GM19438 (cell line): ENCODE data around the gene ARHGEF10L.

Experiments used
- ATAC-seq: cut with Tn5 transposase; IDR thresholded peaks from one replicate; pipeline ENCODE4 v1.9.1; 2021; ENCODE audit warnings: low read depth; ENCODE audit not compliant: unreplicated experiment

Gene ARHGEF10L

DNA sequence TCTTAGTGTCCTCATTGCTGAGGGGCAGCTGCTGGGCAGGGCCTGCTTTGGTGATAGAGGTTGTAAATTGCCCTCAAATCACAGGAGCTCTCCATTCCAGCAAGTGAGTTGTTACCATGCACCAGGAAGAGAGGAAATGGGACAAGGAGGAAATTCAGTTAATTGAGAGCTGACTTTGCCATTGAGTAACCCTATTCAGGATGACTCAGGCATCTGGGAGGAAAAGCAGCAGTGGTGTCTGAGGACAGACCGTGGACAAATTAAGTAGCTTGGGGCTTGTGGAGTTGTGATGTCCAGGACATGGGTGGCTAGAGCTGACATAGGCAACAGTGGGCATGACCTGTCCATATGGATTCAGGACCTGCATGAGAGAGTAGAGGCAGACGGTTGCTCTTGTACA is 5.9 kb downstream of the ARHGEF10L start:
- ATAC-seq = no peak

DNA sequence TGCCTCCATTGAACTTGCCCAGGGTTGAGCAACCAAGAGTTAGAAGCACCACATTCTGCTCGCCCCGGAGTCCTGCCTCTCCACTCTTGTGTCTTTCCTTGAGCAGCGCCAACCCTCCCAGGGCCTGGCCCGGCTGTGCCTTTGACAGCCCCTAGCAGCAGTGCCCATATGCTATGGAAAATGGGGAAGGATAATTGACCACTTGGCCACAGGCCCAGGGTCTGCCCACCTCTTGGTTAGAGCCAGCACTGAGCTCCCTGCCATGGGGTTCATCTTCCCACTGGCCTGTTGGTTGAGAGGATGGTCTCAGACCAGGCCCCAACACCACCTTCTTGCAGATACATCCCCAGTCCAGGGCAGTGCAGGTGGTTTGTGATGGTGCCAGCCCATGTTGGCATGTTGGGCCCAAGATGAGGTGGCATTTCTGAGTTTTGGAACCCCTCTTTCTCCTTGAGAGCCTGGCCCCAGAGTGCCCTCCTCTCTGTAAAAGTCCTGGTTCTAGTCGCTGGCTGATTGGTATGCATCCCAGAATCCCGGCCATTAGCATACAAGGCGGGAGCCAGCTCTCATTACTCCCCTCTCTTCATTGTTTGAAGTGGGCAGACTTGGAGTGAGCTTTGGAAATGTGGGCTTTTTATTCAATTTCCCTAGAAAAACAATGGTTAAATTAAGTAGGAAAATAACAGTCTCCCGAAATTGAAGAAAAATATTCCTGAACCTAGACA is 7.6 kb downstream of the ARHGEF10L start:
- ATAC-seq = no peak

DNA sequence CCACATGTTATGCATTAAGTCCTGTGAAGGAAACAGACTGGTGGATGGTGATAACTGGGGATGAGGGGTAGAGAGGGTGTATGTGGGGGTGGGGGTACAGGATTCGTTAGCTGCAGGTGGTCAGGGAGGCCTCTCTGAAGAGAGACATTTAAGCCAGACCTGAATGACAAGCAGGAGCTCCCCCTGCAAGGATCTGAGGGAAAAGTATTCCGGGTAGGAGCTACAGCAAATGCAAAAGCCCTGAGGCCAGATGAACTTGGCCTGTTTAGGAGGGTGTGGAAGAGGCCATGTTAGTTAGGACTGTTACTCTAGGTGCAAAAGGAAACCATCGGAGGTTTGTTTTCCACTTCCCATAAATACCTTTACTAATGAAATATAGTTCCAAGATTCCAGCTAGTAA is 9.9 kb downstream of the ARHGEF10L start:
- no peak for ATAC-seq

DNA sequence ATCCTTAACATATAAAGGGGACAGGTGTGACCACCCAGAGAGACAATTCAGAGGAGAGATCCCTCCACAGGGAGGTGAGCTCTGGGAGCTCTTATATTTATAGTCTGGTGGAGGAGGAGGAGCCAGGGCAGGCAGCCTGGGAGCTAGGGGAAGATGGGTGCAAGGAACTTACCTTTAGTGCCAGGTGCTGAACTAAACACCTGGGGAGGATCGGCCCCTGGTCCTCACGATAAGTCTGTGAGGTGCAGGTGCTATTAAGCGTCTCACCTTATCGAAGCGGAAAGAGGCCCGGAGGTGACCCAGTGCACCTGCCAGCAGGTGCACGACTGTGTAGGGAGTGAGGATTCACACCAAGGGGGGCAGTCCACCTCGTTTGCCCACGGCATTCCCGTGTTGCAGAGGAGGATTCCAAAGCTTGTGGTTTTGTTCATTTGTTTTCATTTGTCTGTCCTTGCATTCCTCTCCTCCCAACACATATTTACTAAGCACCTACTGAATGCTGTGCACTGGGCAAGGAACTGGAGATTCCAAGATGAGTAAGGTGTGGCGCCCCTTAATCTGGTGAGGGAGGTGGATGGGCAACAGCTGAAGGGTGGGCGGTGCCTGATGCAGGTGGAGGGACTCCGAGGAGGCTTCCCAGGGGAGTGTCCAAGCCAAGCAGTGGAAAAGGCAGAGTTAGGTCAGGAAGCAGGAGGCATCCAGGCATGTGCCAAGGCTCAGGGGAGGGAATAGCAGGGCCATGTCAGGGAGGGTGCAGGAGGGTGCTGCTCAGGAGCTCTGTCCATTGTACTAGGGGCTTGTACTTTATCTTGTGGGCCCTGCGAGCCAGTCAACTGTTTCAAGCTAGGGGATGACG is 11.5 kb downstream of the ARHGEF10L start:
- ATAC-seq = no peak

DNA sequence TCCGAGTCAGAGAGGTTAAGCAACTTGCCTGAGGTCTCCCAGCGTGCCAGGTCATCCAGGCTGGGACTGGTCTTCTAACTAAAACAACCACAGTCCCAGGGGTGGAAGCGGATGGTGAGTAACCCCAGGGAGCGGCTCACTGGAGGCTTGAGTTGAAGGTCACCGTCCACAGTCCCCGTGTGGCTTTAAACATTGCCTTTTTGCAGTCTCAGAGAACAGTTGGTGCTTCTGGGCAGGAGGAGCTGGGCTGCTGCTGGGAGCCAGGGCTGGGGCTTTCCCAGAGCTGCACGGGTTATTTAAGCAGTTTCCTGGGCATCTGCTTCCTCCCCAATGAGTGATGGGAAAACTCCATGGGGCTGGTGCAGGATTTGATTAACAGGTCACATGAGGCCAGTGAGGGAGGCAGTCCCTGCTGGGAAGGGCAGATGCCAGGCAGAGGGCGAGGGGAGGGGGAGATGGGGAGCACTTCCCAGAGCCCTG is 12.3 kb downstream of the ARHGEF10L start:
- ATAC-seq = no peak

DNA sequence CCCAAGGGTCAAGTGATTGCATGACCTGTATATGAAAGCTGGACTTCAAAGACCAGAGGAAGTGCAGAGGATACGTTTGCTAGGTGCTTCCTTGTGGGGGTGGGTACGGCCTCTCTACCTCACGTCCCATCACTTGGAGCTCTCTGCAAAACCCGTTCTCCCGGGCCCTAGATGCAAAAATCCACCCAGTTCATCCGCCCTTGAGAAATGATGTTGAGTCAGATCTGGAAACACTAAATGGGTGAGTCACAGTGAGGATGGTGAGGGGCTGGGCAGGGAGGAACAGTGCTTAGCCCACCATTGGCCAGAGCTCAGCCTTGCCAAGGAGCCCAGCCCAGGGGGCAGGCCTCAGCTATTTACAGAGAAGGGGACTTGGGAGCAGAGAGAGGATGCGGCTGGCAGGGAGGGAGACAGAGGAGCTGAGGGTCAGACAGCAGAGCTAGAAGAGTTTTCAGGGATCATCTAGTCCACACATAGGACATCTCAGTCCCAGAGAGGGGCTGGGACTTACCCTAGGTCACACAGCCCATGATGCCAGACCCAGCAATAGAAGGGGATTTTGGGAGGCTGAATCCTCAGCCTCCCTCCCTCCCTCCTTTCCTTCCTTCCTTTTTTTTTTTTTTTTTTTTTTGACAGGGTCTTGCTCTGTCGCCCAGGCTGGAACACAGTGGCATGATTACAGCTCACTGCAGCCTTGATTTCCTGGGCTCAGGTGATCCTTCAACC is 14.6 kb downstream of the ARHGEF10L start:
- ATAC-seq = no peak

DNA sequence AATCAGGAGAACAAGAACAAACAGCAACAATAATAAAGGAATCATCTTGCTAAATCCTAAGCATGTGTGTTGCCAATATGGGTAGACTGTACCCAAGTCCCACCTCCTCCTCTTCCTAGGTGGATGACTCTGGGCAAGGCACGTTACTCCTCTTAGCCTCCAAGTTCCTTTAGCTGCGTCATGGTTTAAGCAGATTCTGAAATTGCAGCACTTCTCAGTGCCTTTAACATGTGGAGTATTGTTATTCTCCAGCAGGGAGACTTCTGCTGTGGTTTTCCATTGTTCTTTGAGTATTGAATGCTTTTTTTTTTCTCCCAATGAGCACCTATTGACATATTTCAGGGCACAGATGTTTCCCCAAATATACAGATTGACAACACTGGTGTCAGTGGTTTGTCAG is 15.5 kb downstream of the ARHGEF10L start:
- no peak for ATAC-seq

DNA sequence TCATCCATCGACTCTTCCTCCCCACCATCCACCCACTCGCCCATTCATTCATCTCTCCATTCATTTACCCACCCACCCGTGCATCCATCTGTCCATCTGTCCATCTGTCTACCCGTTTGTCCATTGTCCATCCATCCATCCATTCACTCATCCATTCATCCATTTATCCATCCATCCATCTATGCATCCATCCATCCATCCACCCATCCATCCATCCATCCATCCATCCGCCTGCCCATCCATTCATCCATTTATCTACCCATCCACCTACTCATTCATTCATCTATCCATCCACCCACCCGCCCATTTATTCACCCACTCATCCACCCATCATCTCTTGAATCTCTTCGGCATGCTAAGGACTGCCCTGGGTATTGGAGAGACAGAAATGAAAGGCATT is 18.5 kb downstream of the ARHGEF10L start:
- ATAC-seq = no peak

DNA sequence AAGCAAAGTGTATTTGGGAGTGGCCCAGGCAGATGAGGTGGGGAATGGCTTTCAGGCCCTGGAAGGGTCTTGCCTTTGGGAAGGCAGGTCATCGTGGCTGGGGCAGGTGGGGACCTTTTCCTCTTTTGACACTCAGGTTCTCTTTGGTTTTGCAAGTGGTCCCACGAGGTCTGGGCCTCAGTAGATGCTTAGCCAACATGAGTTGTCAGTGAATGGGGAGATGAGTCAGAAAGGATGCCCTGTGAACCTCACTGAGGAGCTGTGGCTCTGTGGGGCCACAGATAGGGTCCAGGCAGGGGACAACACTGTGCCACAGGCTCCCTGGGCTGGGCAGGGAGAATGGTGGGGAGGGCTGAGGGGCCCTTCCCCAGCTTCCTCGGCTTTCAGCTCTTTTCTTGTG is 19.0 kb downstream of the ARHGEF10L start:
- ATAC-seq = no peak

DNA sequence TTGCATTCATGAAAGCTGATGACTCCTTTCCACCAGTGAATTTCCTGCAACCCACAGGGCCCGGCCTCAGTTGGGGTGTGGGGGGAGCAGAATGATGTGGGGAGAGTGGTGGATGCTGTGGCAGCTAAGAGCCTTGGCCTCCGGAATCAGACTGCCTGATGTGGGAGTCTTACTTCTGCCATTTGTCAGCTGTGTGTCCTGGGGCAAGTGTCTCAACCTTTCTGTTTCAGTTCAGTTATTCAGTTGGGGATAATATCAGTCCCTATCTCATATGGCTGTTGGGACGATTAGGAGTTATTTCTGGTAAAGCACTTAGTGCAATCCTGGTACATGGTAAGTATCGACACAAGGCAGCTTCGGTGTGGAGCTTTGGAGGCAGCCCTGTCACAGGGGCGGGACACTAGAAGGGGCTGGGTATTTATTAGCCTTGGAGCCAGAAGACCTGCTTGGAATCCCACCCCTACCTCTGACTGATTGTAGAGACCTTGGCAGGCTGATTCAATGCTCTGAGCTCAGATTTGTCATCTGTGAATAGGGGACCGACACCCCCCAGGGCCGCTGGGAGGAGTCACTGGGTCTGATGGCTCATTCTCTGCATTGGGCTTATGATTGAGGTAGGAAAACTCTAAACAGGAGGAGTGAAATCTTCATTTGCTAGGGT is 19.6 kb downstream of the ARHGEF10L start:
- ATAC-seq = no peak

DNA sequence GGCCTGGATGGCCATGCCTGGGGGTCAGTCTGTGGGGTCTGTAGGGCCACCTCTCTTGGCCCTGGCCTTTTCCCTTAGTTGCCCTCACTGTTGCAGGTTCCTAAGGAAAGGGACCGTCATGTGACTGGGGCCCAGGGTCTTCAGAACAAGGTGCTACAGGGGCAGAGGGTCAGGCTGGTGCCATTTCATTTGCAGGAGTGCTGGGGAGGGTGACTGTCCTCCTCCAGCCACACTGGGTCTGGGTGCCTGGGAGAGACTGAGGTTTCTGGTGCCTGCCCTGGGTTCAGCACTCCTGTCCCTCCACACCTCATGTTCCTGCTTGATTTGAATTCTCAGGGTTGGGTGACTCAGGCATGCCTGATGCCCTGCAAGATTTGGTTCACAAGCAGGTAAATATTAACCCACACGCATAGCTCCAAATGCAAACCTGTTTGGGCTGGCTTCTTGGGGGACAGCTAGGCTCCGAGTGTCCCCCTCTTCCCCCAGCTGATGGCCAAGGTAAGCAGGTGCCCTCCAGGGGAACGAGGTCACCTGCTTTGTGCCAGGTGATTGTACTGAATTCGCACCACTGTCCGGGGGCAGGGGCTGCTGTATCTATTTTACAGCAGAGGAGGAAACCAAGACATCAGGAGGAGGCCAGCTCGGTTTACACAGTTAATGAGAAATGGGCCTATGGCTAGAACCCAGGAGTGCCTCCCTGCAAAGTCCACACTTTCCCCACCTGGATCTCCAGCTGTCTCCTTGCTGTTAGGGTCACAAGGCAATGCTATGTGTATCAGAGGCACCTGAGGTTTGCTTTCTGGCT is 20.3 kb downstream of the ARHGEF10L start:
- no peak for ATAC-seq

DNA sequence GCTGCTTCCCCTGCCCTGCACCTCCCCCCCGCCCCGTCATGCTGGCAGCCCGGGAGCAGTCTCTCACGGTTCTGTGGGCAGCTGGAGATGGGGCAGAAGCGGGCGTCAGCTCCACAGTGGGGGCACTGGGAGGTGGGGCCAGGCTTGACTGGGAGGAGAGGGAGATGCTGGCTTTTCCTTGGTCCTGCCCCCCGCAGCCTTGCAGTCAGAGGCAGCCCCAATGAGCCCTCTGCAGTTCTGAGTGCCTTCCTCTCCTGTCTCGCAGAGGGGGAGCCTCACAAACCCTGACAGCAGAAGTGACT is 21.7 kb downstream of the ARHGEF10L start:
- ATAC-seq = no peak

DNA sequence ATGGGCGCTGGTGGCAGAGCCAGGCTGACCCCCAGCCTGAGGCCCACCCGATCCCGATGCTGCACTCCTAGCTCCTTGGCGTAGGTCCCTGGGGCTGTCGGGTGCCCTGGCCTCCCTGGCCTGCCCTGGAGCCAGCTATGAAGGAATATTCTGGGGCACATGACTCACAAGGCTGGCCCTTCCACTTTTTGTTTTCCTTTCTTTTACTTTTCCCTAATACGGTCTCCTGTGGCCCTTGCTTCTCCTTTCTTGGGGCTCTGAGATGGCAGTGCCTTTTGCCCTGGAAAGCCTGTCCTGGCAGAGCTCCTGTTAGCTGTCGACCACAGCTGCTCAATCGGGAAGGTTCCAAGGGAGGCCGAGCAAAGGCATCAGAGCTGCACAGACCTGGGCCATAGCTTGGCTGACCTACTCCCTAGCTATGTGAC is 22.1 kb downstream of the ARHGEF10L start:
- ATAC-seq = no peak

DNA sequence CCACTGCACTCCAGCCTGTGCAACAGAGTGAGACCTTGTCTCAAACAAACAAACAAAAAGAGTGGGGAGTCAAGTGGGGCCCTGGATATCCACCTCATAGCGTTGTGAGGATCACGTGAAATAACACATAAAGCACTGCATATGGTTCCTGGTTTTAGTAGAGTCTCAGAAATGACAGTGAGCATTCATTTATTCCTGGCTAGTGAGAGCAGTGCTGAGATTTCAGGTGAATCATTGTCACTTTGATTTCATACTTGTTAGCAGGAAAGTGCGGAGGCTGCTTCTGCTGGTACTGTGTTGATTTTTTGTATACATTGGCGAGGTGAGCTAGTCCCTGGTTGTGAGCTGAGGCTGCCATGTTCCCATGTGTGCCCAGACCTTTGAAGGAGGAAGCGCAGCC is 22.9 kb downstream of the ARHGEF10L start:
- ATAC-seq = no peak

DNA sequence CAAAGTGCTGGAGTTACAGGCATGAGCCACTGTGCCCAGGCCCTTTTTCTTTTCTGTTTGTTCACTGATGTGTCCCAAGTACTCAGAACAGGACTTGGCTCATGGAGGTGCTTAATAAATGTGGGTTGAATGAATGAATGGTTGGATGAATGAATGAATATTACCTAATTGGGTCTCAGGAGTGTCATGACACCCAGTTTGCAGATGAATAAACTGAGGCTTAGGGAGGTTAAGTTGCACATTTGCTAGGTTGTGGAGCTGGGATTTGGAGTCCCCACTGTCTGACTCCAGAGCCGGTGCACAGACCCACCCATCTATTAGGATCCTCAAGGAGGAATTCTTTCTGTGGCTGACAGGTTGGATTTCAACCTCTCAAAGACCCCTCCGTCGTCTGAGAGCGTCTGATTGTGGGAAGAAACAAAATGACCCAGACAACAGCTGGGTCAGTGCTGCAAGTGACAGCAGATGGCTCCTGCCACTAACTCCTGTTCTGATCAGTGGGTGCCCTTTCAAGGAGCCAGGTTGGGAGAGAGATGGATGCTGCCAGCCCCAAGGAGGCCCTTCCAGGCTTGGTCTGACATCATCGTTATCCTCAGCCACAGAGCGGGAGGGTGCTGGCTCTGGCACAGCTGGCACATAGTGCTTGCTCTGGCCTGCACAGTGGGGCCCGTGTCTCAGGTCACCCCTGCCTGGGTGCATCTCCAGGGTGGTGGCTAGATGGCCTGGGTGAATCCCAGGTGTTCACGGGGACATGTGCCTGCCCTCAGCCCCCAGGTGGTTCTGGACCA is 24.2 kb downstream of the ARHGEF10L start:
- no peak for ATAC-seq

DNA sequence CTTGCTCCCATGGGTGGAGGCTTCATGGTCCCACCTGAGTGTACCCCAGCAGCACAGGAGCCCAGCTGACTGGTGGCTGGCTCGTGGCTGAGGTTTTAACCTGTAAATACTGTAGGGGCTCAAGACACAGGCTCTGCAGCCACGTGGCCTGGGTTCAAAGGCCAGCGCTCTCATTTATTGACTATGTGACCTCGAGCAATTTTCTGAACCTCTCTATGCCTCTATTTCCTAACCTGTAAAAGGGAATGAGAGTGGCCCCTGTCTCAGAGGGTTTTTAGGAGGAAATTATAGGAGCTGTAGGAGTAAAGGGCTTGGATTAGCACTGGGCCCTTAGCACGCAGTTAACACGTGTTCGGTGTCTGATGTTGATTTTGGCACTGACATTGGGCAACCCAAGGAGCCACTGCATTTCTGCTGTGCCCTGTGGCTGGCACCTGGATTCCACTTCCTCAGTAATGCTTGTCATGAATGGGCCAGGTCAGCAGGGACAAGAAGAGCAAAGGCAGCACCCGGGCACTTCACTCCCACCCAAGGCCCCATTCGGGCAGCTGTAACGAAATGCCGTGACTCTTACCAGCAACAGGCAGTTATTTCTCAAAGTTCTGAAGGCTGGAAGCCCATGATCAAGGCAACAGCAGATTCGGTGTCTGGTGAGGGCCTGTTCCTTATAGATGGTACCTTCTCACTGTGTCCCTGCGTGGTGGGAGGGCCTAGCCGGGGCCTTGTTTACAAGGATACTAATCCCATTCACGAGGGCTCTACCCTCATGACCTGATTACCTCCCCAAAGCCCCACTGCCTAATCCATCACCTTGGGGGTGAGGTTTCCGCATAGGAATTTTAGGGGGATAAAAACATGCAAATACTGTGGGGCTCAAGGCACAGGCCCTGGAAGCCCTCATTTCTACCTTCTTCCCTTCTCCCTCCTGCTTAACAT is 25.2 kb downstream of the ARHGEF10L start:
- no peak for ATAC-seq

DNA sequence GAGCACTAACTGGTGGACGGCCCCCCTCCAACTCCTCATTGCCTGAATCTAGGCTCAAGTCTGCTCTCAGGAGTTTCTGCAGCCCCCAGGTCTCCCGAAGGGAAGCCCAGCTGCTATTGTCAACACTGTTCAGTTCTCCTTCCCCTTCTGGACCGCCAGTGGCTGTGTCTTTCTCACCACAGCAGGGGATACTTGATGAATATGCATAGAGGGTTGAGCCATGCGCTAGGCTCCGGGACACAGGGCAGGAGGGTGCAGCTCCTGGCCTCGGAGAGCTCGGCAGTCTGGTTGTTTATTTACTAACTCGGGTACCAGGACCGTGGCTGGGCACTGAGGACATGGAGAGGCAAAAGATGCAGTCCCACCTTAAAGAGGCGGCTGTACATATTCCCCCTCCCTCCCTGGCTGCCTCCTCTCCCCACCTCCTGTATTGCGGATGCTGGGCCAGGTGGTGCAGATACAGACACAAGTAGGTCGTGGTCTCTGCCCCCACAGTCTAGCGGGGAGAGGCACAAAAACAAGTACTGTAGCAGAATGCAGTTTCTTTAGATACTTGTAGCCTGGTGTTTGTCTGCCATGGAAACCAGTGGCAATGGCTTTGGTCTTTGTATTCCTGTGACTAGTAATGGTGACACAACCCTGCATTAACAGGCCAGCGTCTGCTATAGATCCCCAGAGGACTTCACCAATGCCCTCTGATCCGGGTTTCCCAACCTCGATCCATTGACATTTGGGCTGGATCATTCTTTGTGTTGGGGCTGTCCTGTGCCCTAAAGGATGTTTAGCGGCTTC is 26.2 kb downstream of the ARHGEF10L start:
- ATAC-seq = no peak
